ENCODE data around the gene NLRP14. TPM values are rescaled to one million over a fixed set of nuclear protein-coding genes. Genes with fewer than 3 reads are reported as not detected.

Gene NLRP14
- total RNA-seq, 1 experiment from 2014 or later: 0.07 TPM

Other genes with a start within 250 kb of the NLRP14 start
- 0.17 TPM in 1 of 2 replicates, not detected in the other for gene OR2AG2, start 248.5 kb upstream of the NLRP14 start, total RNA-seq (2014; rRNA removed; shearing (Covaris generic))
- not detected in 2 replicates for gene OR2AG1, start 237.5 kb upstream of the NLRP14 start, total RNA-seq (2014; rRNA removed; shearing (Covaris generic))
- gene OR6A2, start 220.8 kb upstream of the NLRP14 start, total RNA-seq (2014; rRNA removed; shearing (Covaris generic)): 0.23 TPM in 1 of 2 replicates, not detected in the other
- not detected in 2 replicates for gene OR10A5, start 174.8 kb upstream of the NLRP14 start, total RNA-seq (2014; rRNA removed; shearing (Covaris generic))
- gene OR10A2, start 157.4 kb upstream of the NLRP14 start, total RNA-seq (2014; rRNA removed; shearing (Covaris generic)): not detected in 2 replicates
- not detected in 2 replicates for gene OR10A4, start 143.9 kb upstream of the NLRP14 start, total RNA-seq (2014; rRNA removed; shearing (Covaris generic))
- gene OR2D2, start 128.0 kb upstream of the NLRP14 start, total RNA-seq (2014; rRNA removed; shearing (Covaris generic)): 0.10 TPM in 1 of 2 replicates, not detected in the other
- not detected in 2 replicates for gene OR2D3, start 99.5 kb upstream of the NLRP14 start, total RNA-seq (2014; rRNA removed; shearing (Covaris generic))
- 3.3 and 3.8 TPM in 2 replicates for gene ZNF215, start 94.1 kb upstream of the NLRP14 start, total RNA-seq (2014; rRNA removed; shearing (Covaris generic))
- 1.4 and 2.9 TPM in 2 replicates for gene ZNF214, start 133 bp upstream of the NLRP14 start, total RNA-seq (2014; rRNA removed; shearing (Covaris generic))
- not detected in 2 replicates for gene RBMXL2, start 68.5 kb downstream of the NLRP14 start, total RNA-seq (2014; rRNA removed; shearing (Covaris generic))
- gene SYT9, start 231.4 kb downstream of the NLRP14 start, total RNA-seq (2014; rRNA removed; shearing (Covaris generic)): not detected in 2 replicates